ENCODE results near the gene TMEM156. TPM values are rescaled to one million over a fixed set of nuclear protein-coding genes. Genes with fewer than 3 reads are reported as not detected.

Gene TMEM156
- total and polyA plus RNA-seq, 10 of the 15 experiments (the other 5 are each of a cell fraction or from before 2014, with no cell fraction given): 20.8 to 48.3 (median 32.7) TPM

DNA sequence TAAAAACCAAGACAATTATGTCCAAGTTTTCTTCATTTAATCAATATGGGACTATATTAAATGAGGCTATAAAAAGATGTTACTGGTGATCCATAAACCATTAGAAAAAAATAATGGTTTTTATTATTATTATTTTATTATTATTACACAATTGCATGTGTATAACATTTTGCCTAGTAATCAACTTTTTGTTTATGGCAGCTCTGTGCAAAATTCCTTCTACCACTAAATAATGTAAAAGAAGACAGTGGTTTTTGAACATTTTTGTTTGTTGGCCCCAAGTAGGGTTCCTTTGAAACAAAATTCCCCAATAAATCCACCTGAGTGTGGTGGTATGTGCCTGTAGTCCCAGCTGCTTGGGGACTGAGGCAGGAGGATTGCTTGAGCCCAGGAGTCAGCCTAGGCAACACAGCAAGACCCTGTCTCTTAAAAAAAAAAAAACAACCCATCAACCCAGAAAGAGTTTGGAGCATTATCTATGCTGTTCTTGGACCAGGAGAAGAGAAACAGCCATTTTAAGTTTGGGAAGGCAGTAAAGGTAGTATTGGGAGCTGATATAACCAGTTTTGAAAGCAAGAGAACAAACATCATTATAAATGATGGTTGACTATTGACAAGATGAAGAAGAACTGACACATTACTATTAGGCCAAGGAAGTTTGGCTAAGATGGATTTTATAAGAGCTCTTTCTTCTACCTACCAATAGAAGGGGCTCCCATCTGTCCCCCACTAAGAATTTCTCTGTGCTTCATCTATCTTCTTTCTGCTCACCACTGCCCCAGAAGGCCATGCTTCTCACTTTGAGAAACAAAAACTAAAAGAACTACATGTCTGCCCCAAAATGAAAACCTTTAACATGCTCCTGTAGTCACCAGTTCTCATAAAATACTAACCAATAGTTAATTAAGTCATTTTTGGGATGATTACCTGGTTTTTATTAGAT lies 2.2 kb downstream of the TMEM156 start (continued):
- TF ChIP-seq MXI1 (IDR thresholded peaks at IDR 0.05; ENCODE audit: low read depth, low read length): peak; percentile 61; the same call in 1 of the 2 replicates
- no peak for TF ChIP-seq GABPA (IDR thresholded peaks at IDR 0.05; ENCODE audit: low read depth)
- TF ChIP-seq ZNF384 (IDR thresholded peaks at IDR 0.05; ENCODE audit: borderline replicate concordance, low read depth, low read length): peak; percentile 2; the same call in 1 of the 2 replicates

GRCh38 chr4:39026096-39026495 lies 6.1 kb downstream of the TMEM156 start:
- intact Hi-C loops (cut with micrococcal nuclease; ENCODE audit: unreplicated experiment) (no loop called here), in situ Hi-C loops (cut with MboI) (loop anchor here (25.0 kb wide), 1 partner anchor 264 kb away; no protein-coding TSS in a partner anchor)
- Histone ChIP-seq H3K4me3 (no peak overlapping the region), H4K20me1 (ENCODE audit: control insufficient read depth, insufficient read depth) (no peaks in the 10 kb centered on the region), H2AFZ (ENCODE audit: control insufficient read depth, low read depth, low read length) (no peak overlapping the region), H3K36me3 (ENCODE audit: control insufficient read depth in 2 of 2, insufficient read depth in 2 of 2, low read length in 1 of 2) (peaks cover 0 to 2% of the 10 kb centered on the region in 2 experiments; a peak in 2 of 4 replicates), H3K9me3 (replicated peaks; ENCODE audit: control insufficient read depth, insufficient read depth, low read length) (peaks cover 2% of the 10 kb centered on the region; the same call in 1 of the 3 replicates), H3K27ac (ENCODE audit: control insufficient read depth, insufficient read depth) (no peak overlapping the region), H3K27me3 (replicated peaks in 1 of 2; ENCODE audit: control insufficient read depth in 2 of 2, insufficient read depth in 2 of 2, low read length in 1 of 2) (no peaks in the 10 kb centered on the region), H3K4me2 (ENCODE audit: control insufficient read depth, insufficient read depth) (0 out of 2 replicates have a peak overlapping the region, but pooled peaks have one; percentile 19), H3K9ac (ENCODE audit: control insufficient read depth, insufficient read depth, low read length) (no peak overlapping the region), H3K4me1 (ENCODE audit: control insufficient read depth, insufficient read depth, low read length) (peaks cover 8% of the 10 kb centered on the region), H3K79me2 (ENCODE audit: control insufficient read depth, insufficient read depth, low read length) (peaks cover 55% of the 10 kb centered on the region)
- ChIA-PET CTCF (interaction anchor here (0.7 to 1.0 kb wide), 2 partner anchors 21 to 100 kb away, joined by 3 to 6 read pairs; no protein-coding TSS in a partner anchor), POLR2A (interaction anchor here (1.1 to 7.7 kb wide), 4 partner anchors 11 to 264 kb away, joined by 3 to 131 read pairs (median 12); no protein-coding TSS in a partner anchor), SMC1A (ENCODE audit: uncharacterized antibody, unreplicated experiment) (interaction anchor here (1.7 to 8.6 kb wide), 3 partner anchors 11 to 26 kb away, joined by 5 to 163 read pairs (median 7); no protein-coding TSS in a partner anchor), RAD21 (ENCODE audit: unreplicated experiment) (interaction anchor here (0.6 to 7.6 kb wide), 3 partner anchors 19 to 266 kb away, joined by 3 to 164 read pairs (median 6); no protein-coding TSS in a partner anchor)
- ATAC-seq (no peak), DNase-seq (ENCODE audit: low read depth, low spot score) (no peak), FAIRE-seq (no peak)
- no TSS peak for BruUV-seq (replicated peaks)
- TF ChIP-seq YBX1 (IDR thresholded peaks at IDR 0.05) (no peak), BCLAF1 (IDR thresholded peaks at IDR 0.05) (no peak), IKZF2 (IDR thresholded peaks at IDR 0.05) (no peak), RUNX3 (IDR thresholded peaks at IDR 0.05; ENCODE audit: low read length) (no peak), ZSCAN29 (IDR thresholded peaks at IDR 0.05) (no peak), POLR2AphosphoS5 (IDR thresholded peaks at IDR 0.05; ENCODE audit: low read length) (no peak), ZBTB4 (CRISPR knock-in tag; IDR thresholded peaks at IDR 0.05) (no peak)
- TF ChIP-seq, protein P1, sequence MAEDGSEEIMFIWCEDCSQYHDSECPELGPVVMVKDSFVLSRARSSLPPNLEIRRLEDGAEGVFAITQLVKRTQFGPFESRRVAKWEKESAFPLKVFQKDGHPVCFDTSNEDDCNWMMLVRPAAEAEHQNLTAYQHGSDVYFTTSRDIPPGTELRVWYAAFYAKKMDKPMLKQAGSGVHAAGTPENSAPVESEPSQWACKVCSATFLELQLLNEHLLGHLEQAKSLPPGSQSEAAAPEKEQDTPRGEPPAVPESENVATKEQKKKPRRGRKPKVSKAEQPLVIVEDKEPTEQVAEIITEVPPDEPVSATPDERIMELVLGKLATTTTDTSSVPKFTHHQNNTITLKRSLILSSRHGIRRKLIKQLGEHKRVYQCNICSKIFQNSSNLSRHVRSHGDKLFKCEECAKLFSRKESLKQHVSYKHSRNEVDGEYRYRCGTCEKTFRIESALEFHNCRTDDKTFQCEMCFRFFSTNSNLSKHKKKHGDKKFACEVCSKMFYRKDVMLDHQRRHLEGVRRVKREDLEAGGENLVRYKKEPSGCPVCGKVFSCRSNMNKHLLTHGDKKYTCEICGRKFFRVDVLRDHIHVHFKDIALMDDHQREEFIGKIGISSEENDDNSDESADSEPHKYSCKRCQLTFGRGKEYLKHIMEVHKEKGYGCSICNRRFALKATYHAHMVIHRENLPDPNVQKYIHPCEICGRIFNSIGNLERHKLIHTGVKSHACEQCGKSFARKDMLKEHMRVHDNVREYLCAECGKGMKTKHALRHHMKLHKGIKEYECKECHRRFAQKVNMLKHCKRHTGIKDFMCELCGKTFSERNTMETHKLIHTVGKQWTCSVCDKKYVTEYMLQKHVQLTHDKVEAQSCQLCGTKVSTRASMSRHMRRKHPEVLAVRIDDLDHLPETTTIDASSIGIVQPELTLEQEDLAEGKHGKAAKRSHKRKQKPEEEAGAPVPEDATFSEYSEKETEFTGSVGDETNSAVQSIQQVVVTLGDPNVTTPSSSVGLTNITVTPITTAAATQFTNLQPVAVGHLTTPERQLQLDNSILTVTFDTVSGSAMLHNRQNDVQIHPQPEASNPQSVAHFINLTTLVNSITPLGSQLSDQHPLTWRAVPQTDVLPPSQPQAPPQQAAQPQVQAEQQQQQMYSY (CRISPR knock-in tag; IDR thresholded peaks at IDR 0.05): no peak

Data from GM12878 (cell line).